ENCODE measurements around the gene PGC.

- TF ChIP-seq CTCF (IDR thresholded peaks at IDR 0.05) (no peak), POLR2A (IDR thresholded peaks at IDR 0.05) (no peak), EP300 (IDR thresholded peaks at IDR 0.05) (no peak), POLR2AphosphoS5 (IDR thresholded peaks at IDR 0.05) (no peak)
Measured at GRCh38 chr6:41704656-41705310, 42.4 kb downstream of the PGC start.
